ENCODE measurements around the gene LINGO3.

The LINGO3 gene

GRCh38 chr19:2278459-2279158, 29.3 kb downstream of the LINGO3 start:
- DNase-seq, result no peak

DNA sequence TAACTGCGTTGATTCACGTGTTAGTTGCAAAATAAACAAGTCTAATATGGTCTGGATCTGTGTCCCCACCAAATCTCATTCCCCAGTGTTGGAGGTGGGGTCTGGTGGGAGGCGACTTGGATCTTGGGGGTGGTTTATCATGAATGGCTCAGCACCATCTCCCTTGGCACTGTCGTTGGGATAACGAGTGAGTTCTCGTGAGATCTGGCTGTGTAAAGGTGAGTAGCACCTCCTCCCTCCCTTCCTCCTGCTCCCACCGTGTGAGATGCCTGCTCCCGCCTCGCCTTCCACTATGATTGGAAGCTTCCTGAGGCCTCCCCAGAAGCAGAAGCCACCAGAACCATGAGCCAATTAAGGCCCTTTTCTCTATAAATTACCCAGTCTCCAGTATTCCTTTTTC, 30.8 kb downstream of the LINGO3 start:
- no peak for DNase-seq

DNA sequence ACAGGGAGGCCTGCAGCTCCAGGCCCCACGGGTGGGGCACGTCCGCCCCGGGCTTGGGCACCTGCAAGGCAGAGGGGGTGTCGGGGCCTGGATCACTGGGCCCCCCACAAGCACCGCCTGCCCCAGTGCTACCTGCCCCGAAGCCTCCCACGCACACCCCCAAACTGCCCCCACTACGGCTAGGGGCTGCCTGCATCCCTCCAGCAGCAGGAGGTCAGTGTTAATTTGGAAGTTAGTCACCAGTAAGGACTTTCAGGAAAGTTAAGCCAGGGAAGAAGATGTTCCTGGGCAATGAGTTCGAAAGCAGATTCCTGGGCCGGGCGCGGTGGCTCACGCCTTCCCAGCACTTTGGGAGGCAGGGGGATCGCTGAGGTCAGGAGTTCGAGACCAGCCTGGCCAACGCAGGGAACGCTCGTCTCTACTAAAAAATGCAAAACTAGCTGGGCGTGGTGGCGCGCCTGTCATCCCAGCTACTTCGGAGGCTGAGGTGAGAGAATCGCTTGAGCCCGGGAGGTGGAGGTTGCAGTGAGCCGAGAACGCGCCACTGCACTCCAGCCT, 31.4 kb downstream of the LINGO3 start:
- no peak for DNase-seq

DNA sequence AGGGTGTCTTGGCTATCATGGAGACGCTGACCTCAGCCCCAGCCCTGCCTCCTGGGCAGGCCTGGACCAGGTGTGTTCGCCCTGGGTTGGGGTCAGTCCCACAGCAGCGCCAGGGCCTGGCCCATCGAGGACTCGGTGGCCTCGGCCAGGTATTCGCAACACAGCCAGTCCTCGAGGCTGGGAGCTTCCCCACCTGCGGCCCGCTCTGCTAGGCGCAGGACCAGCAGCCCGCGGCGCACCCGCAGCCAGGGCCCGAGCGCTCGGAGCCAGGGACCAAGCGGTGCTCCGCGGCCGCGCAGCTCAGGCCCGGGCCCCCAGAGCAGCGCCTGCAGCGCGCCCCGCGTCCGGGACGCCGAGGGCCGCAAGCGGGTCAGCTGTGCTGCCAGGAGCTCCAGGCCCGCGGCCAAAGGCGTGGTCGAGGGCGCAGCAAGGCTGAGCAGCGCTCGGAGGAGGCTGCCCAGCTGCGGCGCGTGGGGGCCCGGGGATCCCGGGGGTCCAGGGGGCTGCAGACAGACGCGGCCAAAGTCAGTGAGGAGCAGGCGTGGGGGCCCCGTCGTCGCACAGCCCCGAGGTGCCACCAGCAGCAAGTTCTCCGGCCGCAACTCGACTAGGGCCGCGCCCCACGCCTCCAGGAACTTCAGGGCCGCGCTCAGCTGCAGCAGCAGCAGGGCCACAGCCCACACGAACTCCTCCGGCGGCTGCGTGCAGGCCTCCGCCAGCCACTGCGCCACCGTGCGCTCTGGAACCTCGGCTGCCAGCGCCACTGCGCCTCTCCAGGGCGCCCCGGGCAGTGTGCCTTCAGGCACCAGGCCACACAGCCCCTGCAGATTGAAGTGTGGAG, 32.1 kb downstream of the LINGO3 start:
- no peak for DNase-seq

DNA sequence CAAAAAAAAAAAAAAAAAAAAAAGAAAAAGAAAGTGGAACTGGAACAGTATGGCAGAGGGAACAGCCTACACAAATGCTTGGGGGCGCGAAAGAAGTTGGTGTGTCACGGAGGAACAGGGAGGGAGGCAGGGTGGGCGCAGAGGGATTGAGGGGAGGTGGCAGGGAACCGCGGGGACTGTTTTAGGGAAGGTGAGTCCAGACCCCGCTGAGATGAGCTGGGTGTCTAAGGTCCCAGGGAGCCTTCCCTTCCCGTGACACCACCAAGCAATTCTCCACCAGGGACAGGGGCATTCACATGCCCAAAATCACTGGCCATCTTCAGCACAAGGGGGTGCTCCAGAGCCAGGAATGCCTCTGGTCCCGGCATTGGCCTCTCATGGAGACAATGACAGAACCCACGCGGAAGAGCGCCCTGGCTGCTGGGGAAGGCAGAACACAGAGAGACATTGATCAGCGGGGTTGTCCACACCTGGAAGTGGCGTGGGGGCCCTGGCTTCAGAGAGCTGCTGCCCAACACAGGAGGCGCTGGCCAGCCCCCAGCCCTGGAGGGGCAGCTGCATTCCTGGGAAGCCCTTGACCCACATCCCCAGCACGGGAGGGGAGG, 32.9 kb downstream of the LINGO3 start:
- peak; percentile 79 for DNase-seq

DNA sequence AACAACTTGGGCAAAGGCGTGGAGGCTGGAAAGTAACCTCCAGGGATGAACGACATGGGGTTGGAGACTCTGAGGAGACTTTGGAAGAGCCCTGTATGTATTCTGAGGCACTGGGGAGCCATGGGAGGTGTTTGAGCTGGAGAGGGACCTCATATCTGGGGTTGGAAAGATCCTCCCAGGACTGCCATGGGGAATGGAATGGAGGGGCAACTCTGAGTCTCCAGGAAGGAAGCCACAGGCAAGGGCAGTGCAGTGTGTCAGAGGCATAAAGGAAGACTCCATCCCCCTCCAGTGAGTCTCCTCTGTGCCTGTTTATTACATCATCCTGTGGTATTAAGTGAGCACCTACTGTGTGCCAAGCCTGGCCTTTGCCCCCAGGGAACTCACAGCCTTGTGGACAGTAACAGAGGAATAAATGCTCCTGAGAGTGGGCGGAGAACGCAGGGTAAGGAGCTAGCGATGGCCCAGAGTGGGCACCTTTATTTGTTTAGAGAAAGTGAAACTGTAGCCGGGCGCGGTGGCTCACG, 33.7 kb downstream of the LINGO3 start:
- DNase-seq, result no peak

DNA sequence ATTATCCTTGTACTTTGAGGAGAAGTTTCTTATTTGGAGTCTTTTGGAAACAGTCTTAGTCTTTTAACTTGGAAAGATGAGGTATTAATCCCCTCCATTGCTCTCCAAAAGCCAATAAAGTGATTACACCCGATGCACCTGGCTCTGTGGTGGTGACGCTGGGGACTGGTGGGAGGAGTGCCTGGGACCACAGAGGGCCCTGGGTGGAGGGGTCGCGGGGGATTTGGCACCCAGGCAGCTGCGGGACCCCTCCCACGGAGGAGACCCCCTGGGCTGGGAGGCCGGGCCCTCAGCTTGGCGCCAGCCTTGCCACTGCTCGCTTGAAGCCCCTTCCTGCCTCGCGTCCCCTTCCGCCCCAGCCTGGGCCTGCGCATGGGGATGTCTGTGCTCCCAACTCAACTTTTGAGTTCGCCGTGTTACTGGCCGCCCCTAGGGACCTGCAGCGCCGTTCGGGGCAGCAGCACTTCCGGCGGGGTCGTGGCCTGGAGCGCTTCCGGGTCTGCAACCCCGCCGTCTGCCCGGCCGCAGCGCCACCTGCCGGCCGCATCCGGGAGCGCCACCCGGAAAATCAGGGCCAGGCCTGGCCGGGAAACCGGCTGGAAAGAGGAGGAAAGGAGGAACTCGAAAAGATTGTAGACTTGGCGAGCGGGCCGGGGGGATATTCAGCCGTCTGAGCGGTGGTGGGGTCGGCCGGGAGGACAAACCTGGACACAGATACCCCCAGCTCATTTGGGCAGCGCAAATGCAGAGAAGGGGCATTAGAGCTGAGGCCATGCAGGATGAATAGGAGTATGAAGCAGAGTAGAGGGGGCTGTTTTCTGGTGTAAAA, 34.4 kb downstream of the LINGO3 start:
- DNase-seq, result peak; percentile 86

GRCh38 chr19:2271234-2272103, 36.5 kb downstream of the LINGO3 start:
- peak; percentile 57 for DNase-seq

- peak; percentile 98 for DNase-seq
These were observed 37.3 kb downstream of the LINGO3 start for GRCh38 chr19:2270423-2271233.

DNA sequence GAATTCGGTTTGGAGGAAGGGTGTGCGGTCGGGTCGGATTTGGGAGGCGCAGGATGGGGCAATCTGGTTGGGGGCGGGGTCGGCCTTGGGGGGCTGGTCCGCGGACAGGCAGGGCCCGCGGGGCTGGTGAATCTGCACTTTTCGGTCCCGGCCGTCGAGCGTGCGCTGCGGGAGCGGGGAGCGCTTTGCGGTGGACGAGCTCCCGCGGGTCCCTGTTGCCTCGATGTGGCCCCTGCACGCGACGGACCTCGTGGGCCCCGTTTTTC, 37.9 kb downstream of the LINGO3 start:
- no peak for DNase-seq

GRCh38 chr19:2269244-2270156, 38.5 kb downstream of the LINGO3 start:
- peak; percentile 99 for DNase-seq

DNA sequence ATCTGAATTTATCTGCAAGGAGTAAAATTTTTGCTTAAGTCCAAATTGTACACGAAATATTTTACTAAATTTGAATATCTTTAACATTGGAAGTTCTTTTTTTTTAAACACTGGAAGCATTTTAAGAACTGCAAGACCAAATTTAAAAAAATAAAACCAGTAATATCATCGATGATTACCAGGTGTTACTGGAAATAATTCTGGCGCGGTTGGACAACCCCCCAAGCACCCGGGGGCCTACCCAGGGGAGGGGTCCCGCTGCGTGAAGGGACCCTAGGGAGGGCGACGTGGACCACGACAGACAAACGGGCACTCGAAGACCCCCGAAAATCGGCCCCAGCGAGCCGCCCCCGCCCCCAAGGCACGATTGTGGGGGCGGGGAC, 39.1 kb downstream of the LINGO3 start:
- no peak for DNase-seq

GRCh38 chr19:2268480-2268830, 39.5 kb downstream of the LINGO3 start:
- no peak for DNase-seq

- DNase-seq, result peak; percentile 94
These were observed 41.6 kb downstream of the LINGO3 start for GRCh38 chr19:2266183-2266993.

- DNase-seq, result peak; percentile 49
These were observed 46.3 kb downstream of the LINGO3 start for GRCh38 chr19:2261438-2262172.

GRCh38 chr19:2260341-2260805, 47.6 kb downstream of the LINGO3 start:
- no peak for DNase-seq

DNA sequence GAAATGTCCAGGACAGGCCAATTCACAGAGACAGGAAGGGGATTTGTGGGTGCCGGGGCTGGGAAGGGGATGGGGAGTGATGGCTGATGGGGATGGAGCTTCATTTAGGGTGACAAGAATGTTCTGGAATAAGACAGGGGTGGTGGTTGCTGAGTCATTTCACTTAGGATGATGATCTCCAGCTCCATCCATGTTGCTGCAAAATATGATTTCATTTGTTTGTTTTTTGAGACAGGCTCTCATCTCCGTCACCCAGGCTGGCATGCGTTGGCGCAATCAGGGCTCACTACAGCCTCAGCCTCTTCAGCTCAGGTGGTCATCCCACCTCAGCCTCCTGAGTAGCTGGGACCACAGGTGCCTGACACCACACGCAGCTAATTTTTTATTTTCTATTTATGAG, 48.6 kb downstream of the LINGO3 start:
- no peak for DNase-seq
